ENCODE results near the gene POLK. TPM values are rescaled to one million over a fixed set of nuclear protein-coding genes. Genes with fewer than 3 reads are reported as not detected.

The POLK gene
- total RNA-seq, 1 experiment from 2014 or later = 30.2 TPM

- ChIA-PET CTCF (interaction anchor here (0.6 to 0.9 kb wide), 2 partner anchors 114 to 1577 kb away, joined by 3 to 4 read pairs; no protein-coding TSS in a partner anchor), POLR2A (interaction anchor here (0.5 to 3.0 kb wide), 10 partner anchors 13 to 1257 kb away, joined by 3 to 20 read pairs (median 4); partner anchors contain the start of genes CERT1, HMGCR and POLK)
- Mint-ChIP-seq H3K4me3 (ENCODE audit: unreplicated experiment) (peak overlapping the region; percentile 71), H3K27ac (ENCODE audit: low read depth, unreplicated experiment) (peak overlapping the region; percentile 85), H3K4me1 (ENCODE audit: insufficient read depth, unreplicated experiment) (peaks cover 33% of the 10 kb centered on the region), H3K27me3 (ENCODE audit: insufficient read depth, unreplicated experiment) (no peaks in the 10 kb centered on the region), H3K36me3 (ENCODE audit: insufficient read depth, unreplicated experiment) (peaks cover 8% of the 10 kb centered on the region), H3K9me3 (ENCODE audit: unreplicated experiment) (peaks cover 21% of the 10 kb centered on the region)
- peak; percentile 87 for DNase-seq (ENCODE audit: unreplicated experiment)
- TF ChIP-seq CTCF (IDR thresholded peaks at IDR 0.05; ENCODE audit: unreplicated experiment) = no peak
- intact Hi-C loops (cut with micrococcal nuclease) = loop anchor here (2.0 to 5.0 kb wide), 3 partner anchors 55 to 290 kb away; partner anchors contain the start of genes CERT1, HMGCR and POLK
- BruUV-seq (replicated peaks) = no TSS peak
Observed at GRCh38 chr5:75566710-75567309, 55.1 kb downstream of the POLK start.

- H3K4me1 Mint-ChIP-seq (ENCODE audit: insufficient read depth, unreplicated experiment) = peaks cover 33% of the 10 kb centered on the region
- no peak overlapping the region for H3K4me3 Mint-ChIP-seq (ENCODE audit: unreplicated experiment)
- intact Hi-C loops (cut with micrococcal nuclease) = loop anchor here (2.0 to 5.0 kb wide), 3 partner anchors 55 to 290 kb away; partner anchors contain the start of genes CERT1, HMGCR and POLK
- BruUV-seq (replicated peaks) = no TSS peak
- H3K27me3 Mint-ChIP-seq (ENCODE audit: insufficient read depth, unreplicated experiment) = no peaks in the 10 kb centered on the region
- H3K36me3 Mint-ChIP-seq (ENCODE audit: insufficient read depth, unreplicated experiment) = peaks cover 13% of the 10 kb centered on the region
- no peak for TF ChIP-seq CTCF (IDR thresholded peaks at IDR 0.05; ENCODE audit: unreplicated experiment)
- ChIA-PET POLR2A (interaction anchor here (0.5 to 3.0 kb wide), 5 partner anchors 55 to 1256 kb away, joined by 3 to 20 read pairs (median 4); partner anchors contain the start of genes CERT1, HMGCR and POLK), CTCF (interaction anchor here (0.6 to 1.0 kb wide), 3 partner anchors 9 to 113 kb away, joined by 3 read pairs; no protein-coding TSS in a partner anchor)
- peak; percentile 50 for DNase-seq (ENCODE audit: unreplicated experiment)
- H3K27ac Mint-ChIP-seq (ENCODE audit: low read depth, unreplicated experiment) = peak overlapping the region; percentile 85
- peaks cover 15% of the 10 kb centered on the region for H3K9me3 Mint-ChIP-seq (ENCODE audit: unreplicated experiment)
Observed at GRCh38 chr5:75567710-75568109, 56.0 kb downstream of the POLK start.

- H3K4me1 Mint-ChIP-seq (ENCODE audit: insufficient read depth, unreplicated experiment) = peaks cover 33% of the 10 kb centered on the region
- TF ChIP-seq CTCF (IDR thresholded peaks at IDR 0.05; ENCODE audit: unreplicated experiment) = no peak
- H3K9me3 Mint-ChIP-seq (ENCODE audit: unreplicated experiment) = peaks cover 13% of the 10 kb centered on the region
- intact Hi-C loops (cut with micrococcal nuclease) = loop anchor here (5.0 kb wide), 2 partner anchors 56 to 291 kb away; partner anchors contain the start of genes CERT1 and POLK
- CTCF ChIA-PET = interaction anchor here (0.6 to 1.0 kb wide), 3 partner anchors 8 to 113 kb away, joined by 3 read pairs; no protein-coding TSS in a partner anchor
- POLR2A ChIA-PET = interaction anchor here (0.6 to 3.0 kb wide), 5 partner anchors 10 to 232 kb away, joined by 3 to 20 read pairs (median 4); partner anchors contain the start of genes CERT1, HMGCR and POLK
- DNase-seq (ENCODE audit: unreplicated experiment) = no peak
- H3K36me3 Mint-ChIP-seq (ENCODE audit: insufficient read depth, unreplicated experiment) = peaks cover 18% of the 10 kb centered on the region
- no TSS peak for BruUV-seq (replicated peaks)
- H3K27ac Mint-ChIP-seq (ENCODE audit: low read depth, unreplicated experiment) = no peak overlapping the region
- no peaks in the 10 kb centered on the region for H3K27me3 Mint-ChIP-seq (ENCODE audit: insufficient read depth, unreplicated experiment)
- no peak overlapping the region for H3K4me3 Mint-ChIP-seq (ENCODE audit: unreplicated experiment)
Observed at GRCh38 chr5:75568202-75568601, 56.5 kb downstream of the POLK start.

GRCh38 chr5:75571547-75571946 is 59.9 kb downstream of the POLK start:
- ChIA-PET POLR2A (no interaction called here), CTCF (no interaction called here)
- H3K4me3 Mint-ChIP-seq (ENCODE audit: unreplicated experiment) = no peak overlapping the region
- BruUV-seq (replicated peaks) = no TSS peak
- no peaks in the 10 kb centered on the region for H3K27me3 Mint-ChIP-seq (ENCODE audit: insufficient read depth, unreplicated experiment)
- no peak for DNase-seq (ENCODE audit: unreplicated experiment)
- peaks cover 18% of the 10 kb centered on the region for H3K36me3 Mint-ChIP-seq (ENCODE audit: insufficient read depth, unreplicated experiment)
- no peak for TF ChIP-seq CTCF (IDR thresholded peaks at IDR 0.05; ENCODE audit: unreplicated experiment)
- no peaks in the 10 kb centered on the region for H3K9me3 Mint-ChIP-seq (ENCODE audit: unreplicated experiment)
- H3K27ac Mint-ChIP-seq (ENCODE audit: low read depth, unreplicated experiment) = no peak overlapping the region
- H3K4me1 Mint-ChIP-seq (ENCODE audit: insufficient read depth, unreplicated experiment) = peaks cover 18% of the 10 kb centered on the region
- intact Hi-C loops (cut with micrococcal nuclease) = no loop called here
